Mesodermal cell (in vitro differentiated cells): ENCODE results near the gene PCDHA7.
A peak's percentile ranks its signal among the peaks of the same experiment; 100 is the strongest.
"Not testable (repeated sequence)": the region's sequence is repeated elsewhere in the genome, so short reads cannot be mapped to it uniquely, and the experiment has no call there.

Source experiments
- H3K27ac ChIP-seq: 2 replicates; pipeline ENCODE4 v1.7.0; 2013; ENCODE audit warnings: mild to moderate bottlenecking, low read depth, low read length, moderate library complexity; ENCODE audit not compliant: severe bottlenecking
- H3K36me3 ChIP-seq: 2 replicates; pipeline ENCODE4 v1.7.1; 2013; ENCODE audit warnings: mild to moderate bottlenecking, low read length, moderate library complexity; ENCODE audit not compliant: control insufficient read depth, insufficient read depth
- H3K4me1 ChIP-seq: one replicate; pipeline ENCODE4 v1.7.1; 2013; ENCODE audit warnings: mild to moderate bottlenecking, low read length; ENCODE audit not compliant: insufficient read depth, control insufficient read depth, poor library complexity, severe bottlenecking
- H3K4me3 ChIP-seq: 2 replicates; pipeline ENCODE4 v1.7.0; 2013; ENCODE audit warnings: low read length, control low read depth, mild to moderate bottlenecking; ENCODE audit not compliant: insufficient read depth, poor library complexity, severe bottlenecking; ENCODE audit errors: extremely low read depth
- H3K9me3 ChIP-seq: 2 replicates; pipeline ENCODE4 v1.7.1; 2013; ENCODE audit warnings: mild to moderate bottlenecking, low read length, moderate library complexity; ENCODE audit not compliant: control insufficient read depth
- WGBS, 2 experiments: methylation state at CpG; one replicate each; pipeline ENCODE4 v1.1.5; 2013; ENCODE audit warnings: missing lambda C conversion rate in 2 of 2; ENCODE audit not compliant: insufficient coverage in 2 of 2; 5-methylcytosine and 5-hydroxymethylcytosine counted together

The PCDHA7 gene

GRCh38 chr5:140823475-140823874, 10.6 kb upstream of the PCDHA7 start:
- Histone ChIP-seq H3K36me3 (no peaks in the 10 kb centered on the region), H3K9me3 (no peaks in the 10 kb centered on the region), H3K27ac (no peak overlapping the region), H3K4me3 (no peak overlapping the region), H3K4me1 (no peaks in the 10 kb centered on the region)
- WGBS, 2 experiments = 97 to 98% methylated on average over 38 of the region's 38 CpGs

GRCh38 chr5:140827704-140828361, 6.2 kb upstream of the PCDHA7 start, which contains the start of gene PCDHA6:
TSS of gene PCDHA6 (plus strand) at chr5:140827960. CDS start at chr5:140828092, 132 bp downstream.
- H3K4me1 ChIP-seq = no peaks in the 10 kb centered on the region
- H3K27ac ChIP-seq = no peak within 1 kb of the TSS
- H3K4me3 ChIP-seq = no peak within 1 kb of the TSS
- WGBS, 2 experiments = 96% methylated on average over 19 to 21 of the region's 27 CpGs
- H3K36me3 ChIP-seq = no peaks in the 10 kb centered on the region
- no peaks in the 10 kb centered on the region for H3K9me3 ChIP-seq

GRCh38 chr5:140828362-140828737, 5.7 kb upstream of the PCDHA7 start:
- Histone ChIP-seq H3K27ac (no peak overlapping the region), H3K4me1 (no peaks in the 10 kb centered on the region), H3K36me3 (no peaks in the 10 kb centered on the region), H3K4me3 (no peak overlapping the region), H3K9me3 (no peaks in the 10 kb centered on the region)
- WGBS, 2 experiments = 88 to 94% methylated on average over 6 to 9 of the region's 18 CpGs

- H3K4me1 ChIP-seq, H3K36me3 ChIP-seq, H3K9me3 ChIP-seq, H3K4me3 ChIP-seq, H3K27ac ChIP-seq: not testable (repeated sequence)
- 97 to 98% methylated on average over 70 to 89 of the region's 106 CpGs for WGBS, 2 experiments
These were observed 4.3 kb upstream of the PCDHA7 start for GRCh38 chr5:140829511-140830501.

GRCh38 chr5:140834439-140835008, 455 bp downstream of the PCDHA7 start:
- not testable (repeated sequence) for H3K36me3 ChIP-seq, H3K4me3 ChIP-seq, H3K27ac ChIP-seq, H3K4me1 ChIP-seq, H3K9me3 ChIP-seq
- 92 to 99% methylated on average over 7 to 23 of the region's 38 CpGs for WGBS, 2 experiments

- H3K27ac ChIP-seq = no peak overlapping the region
- H3K36me3 ChIP-seq = no peaks in the 10 kb centered on the region
- peaks cover 6% of the 10 kb centered on the region for H3K9me3 ChIP-seq
- H3K4me1 ChIP-seq = no peaks in the 10 kb centered on the region
- H3K4me3 ChIP-seq = no peak overlapping the region
- 96 to 97% methylated on average over 75 to 103 of the region's 103 CpGs for WGBS, 2 experiments
These were observed 1.8 kb downstream of the PCDHA7 start for GRCh38 chr5:140835622-140836510.

GRCh38 chr5:140840978-140841962, 7.2 kb downstream of the PCDHA7 start, which contains the start of gene PCDHA8:
TSS of gene PCDHA8 (plus strand) at chr5:140841187. CDS start at chr5:140841322, 135 bp downstream.
- no peaks in the 10 kb centered on the region for H3K9me3 ChIP-seq
- no peak within 1 kb of the TSS for H3K27ac ChIP-seq
- WGBS, 2 experiments = 81 to 84% methylated on average over 31 to 34 of the region's 47 CpGs
- H3K36me3 ChIP-seq = no peaks in the 10 kb centered on the region
- no peaks in the 10 kb centered on the region for H3K4me1 ChIP-seq
- H3K4me3 ChIP-seq = peak within 1 kb of the TSS; percentile 19

- Histone ChIP-seq H3K27ac (no peak overlapping the region), H3K36me3 (no peaks in the 10 kb centered on the region), H3K4me3 (no peak overlapping the region), H3K4me1 (no peaks in the 10 kb centered on the region), H3K9me3 (no peaks in the 10 kb centered on the region)
- WGBS, 2 experiments = 95 to 96% methylated on average over 78 to 83 of the region's 87 CpGs
These were observed 9.0 kb downstream of the PCDHA7 start for GRCh38 chr5:140842798-140843733.
